Measurements from ENCODE around the gene WASF2. TPM values are rescaled to one million over a fixed set of nuclear protein-coding genes. Genes with fewer than 3 reads are reported as not detected.

Gene WASF2
- total and polyA plus RNA-seq, 2 of the 13 experiments (the other 11 are each of a cell fraction or from before 2014, with no cell fraction given), result 10.4 to 27.7 TPM

GRCh38 chr1:27525296-27526272, 35.6 kb upstream of the WASF2 start (continued):
- no peak for TF ChIP-seq RERE (CRISPR knock-in tag; IDR thresholded peaks at IDR 0.05; ENCODE audit: low read depth)
- peak; percentile 53 for TF ChIP-seq ZNF646 (CRISPR knock-in tag; IDR thresholded peaks at IDR 0.05)
- TF ChIP-seq SPEN (CRISPR knock-in tag; IDR thresholded peaks at IDR 0.05; ENCODE audit: low read depth), result 0 out of 2 replicates have a peak, but pooled peaks have one; percentile 35
- TF ChIP-seq ZBTB33 (CRISPR knock-in tag; IDR thresholded peaks at IDR 0.05), result no peak
- TF ChIP-seq TBX2 (CRISPR knock-in tag; IDR thresholded peaks at IDR 0.05; ENCODE audit: borderline replicate concordance), result peak; percentile 51
- TF ChIP-seq ZNF260 (CRISPR knock-in tag; IDR thresholded peaks at IDR 0.05; ENCODE audit: borderline replicate concordance, low read depth), result no peak
- TF ChIP-seq ZNF709 (CRISPR knock-in tag; IDR thresholded peaks at IDR 0.05), result no peak
- no peak for TF ChIP-seq CEBPG (CRISPR knock-in tag; IDR thresholded peaks at IDR 0.05)
